Upper lobe of left lung (tissue), 4 donors: ENCODE measurements around the gene HGF.

Experiments
- EP300 ChIP-seq, 4 donors: sonication (generic); formaldehyde crosslinking; IDR thresholded peaks; one replicate each; pipeline ENCODE4 v1.5.1; 2017; ENCODE audit warnings: antibody characterized with exemption in 4 of 4, control low read depth in 2 of 4
- POLR2A ChIP-seq, 4 donors: fragments of 450-650 bp; IDR thresholded peaks; one replicate each; pipeline ENCODE4 v1.5.1; 2016 to 2017; ENCODE audit warnings: antibody characterized with exemption in 4 of 4, mild to moderate bottlenecking in 2 of 4
- TF ChIP-seq, protein P1 (sequence below), 6 experiments: fragments of 450-650 bp in 4 of 6; fragments of 200-600 bp in 2 of 6; sonication (generic) in 2 of 6; IDR thresholded peaks; one replicate each; pipeline ENCODE4 v1.5.1; 2016 to 2019; ENCODE audit warnings: antibody characterized with exemption in 6 of 6

DNA sequence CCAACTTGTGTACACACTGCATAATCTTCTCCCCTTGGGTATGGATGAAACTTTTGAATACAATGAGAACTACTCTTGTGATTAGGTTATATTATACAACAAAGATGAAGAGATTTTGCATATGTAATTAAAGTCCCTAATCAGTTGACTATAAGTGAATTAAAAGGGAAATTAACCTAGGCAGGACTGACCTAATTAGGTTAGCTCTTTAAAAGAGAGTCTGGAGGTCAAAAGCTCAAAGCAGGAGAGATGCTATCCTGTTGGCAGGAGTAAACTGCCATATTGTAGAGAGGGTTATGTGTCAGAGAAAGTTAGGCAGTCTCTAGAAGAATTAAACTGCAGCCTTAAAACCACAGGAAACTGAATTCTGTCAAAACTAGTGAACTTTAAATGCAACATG is 29.4 kb downstream of the HGF start:
- TF ChIP-seq, protein P1, sequence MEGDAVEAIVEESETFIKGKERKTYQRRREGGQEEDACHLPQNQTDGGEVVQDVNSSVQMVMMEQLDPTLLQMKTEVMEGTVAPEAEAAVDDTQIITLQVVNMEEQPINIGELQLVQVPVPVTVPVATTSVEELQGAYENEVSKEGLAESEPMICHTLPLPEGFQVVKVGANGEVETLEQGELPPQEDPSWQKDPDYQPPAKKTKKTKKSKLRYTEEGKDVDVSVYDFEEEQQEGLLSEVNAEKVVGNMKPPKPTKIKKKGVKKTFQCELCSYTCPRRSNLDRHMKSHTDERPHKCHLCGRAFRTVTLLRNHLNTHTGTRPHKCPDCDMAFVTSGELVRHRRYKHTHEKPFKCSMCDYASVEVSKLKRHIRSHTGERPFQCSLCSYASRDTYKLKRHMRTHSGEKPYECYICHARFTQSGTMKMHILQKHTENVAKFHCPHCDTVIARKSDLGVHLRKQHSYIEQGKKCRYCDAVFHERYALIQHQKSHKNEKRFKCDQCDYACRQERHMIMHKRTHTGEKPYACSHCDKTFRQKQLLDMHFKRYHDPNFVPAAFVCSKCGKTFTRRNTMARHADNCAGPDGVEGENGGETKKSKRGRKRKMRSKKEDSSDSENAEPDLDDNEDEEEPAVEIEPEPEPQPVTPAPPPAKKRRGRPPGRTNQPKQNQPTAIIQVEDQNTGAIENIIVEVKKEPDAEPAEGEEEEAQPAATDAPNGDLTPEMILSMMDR (IDR thresholded peaks at IDR 0.05), result no peak
- TF ChIP-seq EP300 (IDR thresholded peaks at IDR 0.05), result no peak
- TF ChIP-seq POLR2A (IDR thresholded peaks at IDR 0.05), result no peak
